ENCODE data around the gene MAML1. TPM values are rescaled to one million over a fixed set of nuclear protein-coding genes. Genes with fewer than 3 reads are reported as not detected.

MAML1 gene
- total RNA-seq, 2 donors from 2014 or later, result 29.7 TPM

GRCh38 chr5:179762781-179763176, 30.2 kb downstream of the MAML1 start:
- Histone ChIP-seq H3K9ac (ENCODE audit: low read depth in 2 of 2, low read length in 2 of 2) (peak overlapping the region in 1 of 2 donors; percentile 52), H3K9me3 (no peaks in the 10 kb centered on the region), H3K27me3 (no peaks in the 10 kb centered on the region), H3K27ac (peak overlapping the region; percentile 53), H3K36me3 (peaks cover 6% of the 10 kb centered on the region), H3K4me3 (no peak overlapping the region), H3K4me1 (peaks cover 15% of the 10 kb centered on the region)
- TF ChIP-seq CTCF (IDR thresholded peaks at IDR 0.05), result no peak
- intact Hi-C loops (cut with DNase I), result loop anchor here (5.0 kb wide), 1 partner anchor 35 kb away; no protein-coding TSS in a partner anchor
- no peak for DNase-seq

- Histone ChIP-seq H3K27ac (no peak overlapping the region), H3K27me3 (no peaks in the 10 kb centered on the region), H3K9me3 (no peaks in the 10 kb centered on the region), H3K4me1 (peaks cover 15% of the 10 kb centered on the region), H3K9ac (ENCODE audit: low read depth in 2 of 2, low read length in 2 of 2) (peak overlapping the region in 1 of 2 donors; percentile 36), H3K4me3 (no peak overlapping the region), H3K36me3 (peaks cover 6% of the 10 kb centered on the region)
- DNase-seq, result peak; percentile 79
- intact Hi-C loops (cut with DNase I), result loop anchor here (5.0 kb wide), 1 partner anchor 34 kb away; no protein-coding TSS in a partner anchor
- TF ChIP-seq CTCF (IDR thresholded peaks at IDR 0.05), result peak; percentile 84
Measured at GRCh38 chr5:179763215-179763945, 30.8 kb downstream of the MAML1 start.

- peaks cover 15% of the 10 kb centered on the region for H3K4me1 ChIP-seq
- H3K36me3 ChIP-seq, result peaks cover 6% of the 10 kb centered on the region
- no peaks in the 10 kb centered on the region for H3K9me3 ChIP-seq
- intact Hi-C loops (cut with DNase I), result loop anchor here (5.0 kb wide), 1 partner anchor 33 kb away; no protein-coding TSS in a partner anchor
- peak overlapping the region in 1 of 2 donors; percentile 36 for H3K9ac ChIP-seq (ENCODE audit: low read depth in 2 of 2, low read length in 2 of 2)
- no peak for DNase-seq
- no peak overlapping the region for H3K4me3 ChIP-seq
- H3K27ac ChIP-seq, result no peak overlapping the region
- no peaks in the 10 kb centered on the region for H3K27me3 ChIP-seq
- TF ChIP-seq CTCF (IDR thresholded peaks at IDR 0.05), result no peak
Measured at GRCh38 chr5:179764056-179764455, 31.4 kb downstream of the MAML1 start.

DNA sequence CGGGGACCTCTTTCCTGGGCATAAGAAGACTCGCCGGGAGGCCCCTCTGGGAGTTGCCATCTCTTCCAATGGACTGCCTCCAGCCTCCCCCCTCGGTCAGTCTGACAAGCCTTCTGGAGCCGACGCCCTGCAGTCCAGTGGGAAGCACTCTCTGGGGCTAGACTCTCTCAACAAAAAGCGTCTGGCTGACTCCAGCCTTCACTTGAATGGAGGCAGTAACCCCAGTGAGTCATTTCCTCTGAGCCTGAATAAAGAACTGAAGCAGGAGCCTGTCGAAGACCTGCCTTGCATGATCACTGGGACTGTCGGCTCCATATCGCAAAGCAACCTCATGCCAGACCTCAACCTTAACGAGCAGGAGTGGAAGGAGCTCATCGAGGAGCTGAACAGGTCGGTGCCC, 32.8 kb downstream of the MAML1 start:
- DNase-seq, result no peak
- H3K4me1 ChIP-seq, result peaks cover 11% of the 10 kb centered on the region
- no peak overlapping the region for H3K27ac ChIP-seq
- no peaks in the 10 kb centered on the region for H3K27me3 ChIP-seq
- no peak for TF ChIP-seq CTCF (IDR thresholded peaks at IDR 0.05)
- no peak overlapping the region for H3K9ac ChIP-seq (ENCODE audit: low read depth in 2 of 2, low read length in 2 of 2)
- no peak overlapping the region for H3K4me3 ChIP-seq
- peaks cover 6% of the 10 kb centered on the region for H3K36me3 ChIP-seq
- intact Hi-C loops (cut with DNase I), result no loop called here
- no peaks in the 10 kb centered on the region for H3K9me3 ChIP-seq

- Histone ChIP-seq H3K4me3 (no peak overlapping the region), H3K36me3 (peaks cover 6% of the 10 kb centered on the region), H3K27me3 (no peaks in the 10 kb centered on the region), H3K4me1 (peaks cover 11% of the 10 kb centered on the region), H3K9me3 (no peaks in the 10 kb centered on the region), H3K9ac (ENCODE audit: low read depth in 2 of 2, low read length in 2 of 2) (no peak overlapping the region), H3K27ac (no peak overlapping the region)
- DNase-seq, result no peak
- TF ChIP-seq CTCF (IDR thresholded peaks at IDR 0.05), result no peak
- intact Hi-C loops (cut with DNase I), result no loop called here
Measured at GRCh38 chr5:179766021-179766725, 33.6 kb downstream of the MAML1 start.

Data from colonic mucosa (tissue), 4 donors.